DMS153 (cell line): ENCODE data around the gene KLF9.
A peak's percentile ranks its signal among the peaks of the same experiment; 100 is the strongest.
"Not testable (repeated sequence)": the region's sequence is repeated elsewhere in the genome, so short reads cannot be mapped to it uniquely, and the experiment has no call there.

Experiments used
- DNase-seq: peaks from one replicate; lab custom pipeline; 2025; lab: John Stamatoyannopoulos, UW

Gene KLF9

GRCh38 chr9:70403618-70404025 lies 10.8 kb downstream of the KLF9 start:
- no peak for DNase-seq

- DNase-seq, result no peak
Measured at GRCh38 chr9:70403166-70403565, 11.3 kb downstream of the KLF9 start.

GRCh38 chr9:70402213-70402612 lies 12.2 kb downstream of the KLF9 start:
- DNase-seq, result no peak

GRCh38 chr9:70401241-70401640 lies 13.2 kb downstream of the KLF9 start:
- not testable (repeated sequence) for DNase-seq

- DNase-seq, result no peak
Measured at GRCh38 chr9:70400107-70400892, 14.2 kb downstream of the KLF9 start.

- no peak for DNase-seq
Measured at GRCh38 chr9:70399141-70399540, 15.3 kb downstream of the KLF9 start.

- no peak for DNase-seq
Measured at GRCh38 chr9:70398145-70398556, 16.3 kb downstream of the KLF9 start.

- DNase-seq, result no peak
Measured at GRCh38 chr9:70395652-70396051, 18.8 kb downstream of the KLF9 start.

- no peak for DNase-seq
Measured at GRCh38 chr9:70392850-70393249, 21.6 kb downstream of the KLF9 start.

GRCh38 chr9:70392189-70392588 lies 22.3 kb downstream of the KLF9 start:
- DNase-seq, result no peak

- no peak for DNase-seq
Measured at GRCh38 chr9:70390933-70391341, 23.5 kb downstream of the KLF9 start.

- no peak for DNase-seq
Measured at GRCh38 chr9:70389621-70390266, 24.7 kb downstream of the KLF9 start.

GRCh38 chr9:70389188-70389587 lies 25.3 kb downstream of the KLF9 start:
- no peak for DNase-seq

GRCh38 chr9:70387663-70388062 lies 26.8 kb downstream of the KLF9 start:
- DNase-seq, result no peak

GRCh38 chr9:70385426-70385825 lies 29.0 kb downstream of the KLF9 start:
- no peak for DNase-seq

- peak; percentile 21 for DNase-seq
Measured at GRCh38 chr9:70382709-70383605, 31.5 kb downstream of the KLF9 start.

GRCh38 chr9:70382046-70382708 lies 32.3 kb downstream of the KLF9 start:
- no peak for DNase-seq

- no peak for DNase-seq
Measured at GRCh38 chr9:70374962-70375618, 39.4 kb downstream of the KLF9 start.

- no peak for DNase-seq
Measured at GRCh38 chr9:70367305-70367930, 47.0 kb downstream of the KLF9 start.

GRCh38 chr9:70363760-70364159 lies 50.7 kb downstream of the KLF9 start:
- DNase-seq, result no peak

GRCh38 chr9:70362952-70363351 lies 51.5 kb downstream of the KLF9 start:
- DNase-seq, result no peak
